ENCODE measurements around the gene ADARB2. TPM values are rescaled to one million over a fixed set of nuclear protein-coding genes. Genes with fewer than 3 reads are reported as not detected.
A peak's percentile ranks its signal among the peaks of the same experiment; 100 is the strongest.

Gene ADARB2
- total RNA-seq, 1 donor from 2014 or later: 0.08 TPM

DNA sequence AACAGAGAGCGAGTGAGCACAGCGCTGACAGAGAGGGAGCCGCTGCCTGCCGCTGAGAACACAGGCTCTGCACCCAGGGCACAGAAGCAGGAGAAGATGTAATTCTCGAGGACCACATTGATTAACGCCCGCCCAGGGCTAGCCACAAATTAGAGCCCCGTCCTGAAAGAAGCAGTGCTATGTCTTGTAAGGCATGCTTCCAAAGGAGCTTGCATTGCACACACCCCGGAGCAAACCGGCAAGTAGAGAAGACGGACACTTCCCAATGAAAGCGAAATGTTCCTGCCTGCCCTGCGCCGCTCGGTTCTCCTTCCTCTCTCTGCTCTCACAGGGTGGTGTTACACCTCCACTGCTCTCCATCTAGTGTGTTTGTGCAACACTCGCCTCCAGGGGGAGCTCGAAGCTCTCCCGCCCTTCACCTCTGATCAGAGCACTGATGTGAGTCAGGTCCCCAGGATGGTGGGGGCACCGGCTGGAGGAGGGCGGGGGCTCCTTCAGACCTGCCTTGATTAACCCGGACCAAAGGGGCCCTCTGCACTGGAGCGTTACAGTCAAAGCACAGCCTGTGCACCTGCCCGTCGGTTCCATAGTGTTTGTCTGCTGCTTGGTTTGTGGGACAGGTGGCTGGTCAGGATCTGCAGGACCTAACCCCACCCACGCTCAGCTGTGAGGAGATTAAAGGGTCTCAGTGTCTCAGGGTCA lies 316.5 kb downstream of the ADARB2 start:
- DNase-seq (ENCODE audit: low read depth): peak; percentile 4
- Histone ChIP-seq H3K27me3 (ENCODE audit: control insufficient read depth, insufficient read depth, low read length) (peaks cover 4% of the 10 kb centered on the region), H3K36me3 (ENCODE audit: control insufficient read depth, insufficient read depth, low read length) (no peaks in the 10 kb centered on the region), H3K4me3 (ENCODE audit: low read depth, low read length) (no peak overlapping the region)
- peak; percentile 78 for TF ChIP-seq CTCF (IDR thresholded peaks at IDR 0.05; ENCODE audit: insufficient read depth, low read length, poor library complexity, severe bottlenecking)

- Histone ChIP-seq H3K4me3 (ENCODE audit: low read depth, low read length) (no peak overlapping the region), H3K27me3 (ENCODE audit: control insufficient read depth, insufficient read depth, low read length) (peaks cover 4% of the 10 kb centered on the region), H3K36me3 (ENCODE audit: control insufficient read depth, insufficient read depth, low read length) (no peaks in the 10 kb centered on the region)
- TF ChIP-seq CTCF (IDR thresholded peaks at IDR 0.05; ENCODE audit: insufficient read depth, low read length, poor library complexity, severe bottlenecking): no peak
- no peak for DNase-seq (ENCODE audit: low read depth)
These were observed 317.3 kb downstream of the ADARB2 start for GRCh38 chr10:1419796-1420610.

DNA sequence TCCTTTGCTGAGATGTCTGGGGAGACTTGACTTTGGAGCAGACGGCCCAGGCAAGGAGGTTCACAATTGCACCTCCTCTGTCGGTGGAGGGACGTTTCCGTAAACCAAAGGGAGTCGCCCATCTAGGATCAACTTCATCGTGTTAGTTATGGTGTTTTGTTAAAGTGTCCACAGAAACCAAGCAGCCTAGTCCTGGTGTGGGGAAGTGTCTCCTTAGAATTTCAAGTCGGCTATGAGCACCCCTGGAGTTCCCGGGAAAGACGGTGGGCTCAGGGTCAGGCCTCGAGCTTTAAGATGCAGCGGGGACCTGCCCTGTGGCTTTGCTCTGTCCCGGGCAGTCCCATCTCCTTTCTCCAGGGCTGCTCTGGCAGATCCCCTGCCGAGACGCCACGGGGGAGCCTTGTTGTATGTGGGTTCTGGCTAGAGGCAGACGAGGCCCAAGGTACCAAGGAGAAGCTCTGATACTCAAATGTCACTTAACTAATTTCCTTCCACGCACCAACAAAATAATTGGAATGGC lies 319.2 kb downstream of the ADARB2 start:
- H3K27me3 ChIP-seq (ENCODE audit: control insufficient read depth, insufficient read depth, low read length): peaks cover 4% of the 10 kb centered on the region
- no peak for DNase-seq (ENCODE audit: low read depth)
- no peak for TF ChIP-seq CTCF (IDR thresholded peaks at IDR 0.05; ENCODE audit: insufficient read depth, low read length, poor library complexity, severe bottlenecking)
- no peaks in the 10 kb centered on the region for H3K36me3 ChIP-seq (ENCODE audit: control insufficient read depth, insufficient read depth, low read length)
- H3K4me3 ChIP-seq (ENCODE audit: low read depth, low read length): no peak overlapping the region

- H3K27me3 ChIP-seq (ENCODE audit: control insufficient read depth, insufficient read depth, low read length): peaks cover 4% of the 10 kb centered on the region
- no peaks in the 10 kb centered on the region for H3K36me3 ChIP-seq (ENCODE audit: control insufficient read depth, insufficient read depth, low read length)
- no peak for TF ChIP-seq CTCF (IDR thresholded peaks at IDR 0.05; ENCODE audit: insufficient read depth, low read length, poor library complexity, severe bottlenecking)
- DNase-seq (ENCODE audit: low read depth): no peak
- no peak overlapping the region for H3K4me3 ChIP-seq (ENCODE audit: low read depth, low read length)
These were observed 319.8 kb downstream of the ADARB2 start for GRCh38 chr10:1417574-1417973.

DNA sequence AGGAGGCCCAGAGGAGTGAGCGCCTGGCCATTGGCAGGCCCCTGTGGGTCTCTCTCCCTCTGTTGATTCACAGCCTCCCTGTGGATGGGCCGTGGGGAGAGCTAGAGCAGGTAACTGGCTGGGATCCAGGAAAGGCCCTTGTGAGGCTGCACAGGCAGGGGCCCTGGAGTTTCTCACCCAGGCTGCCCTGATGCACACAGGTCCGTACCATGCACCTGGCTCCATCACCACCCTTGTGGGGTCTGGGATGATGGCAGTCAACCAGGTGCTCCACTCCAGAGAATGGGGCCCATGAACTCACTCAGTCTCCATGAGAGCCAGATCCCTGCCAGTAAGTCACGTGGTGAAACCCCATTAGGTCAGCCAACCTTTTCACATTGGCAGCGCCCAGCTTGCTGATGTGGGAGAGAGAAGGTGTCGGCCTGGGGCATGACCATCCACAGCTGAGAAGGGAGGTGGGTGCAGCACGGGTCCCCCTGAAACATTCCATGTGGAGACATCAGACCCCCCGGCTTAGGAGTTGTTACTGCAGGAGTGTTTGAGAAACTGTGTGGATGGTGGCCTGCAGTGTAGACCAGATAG lies 320.8 kb downstream of the ADARB2 start:
- H3K36me3 ChIP-seq (ENCODE audit: control insufficient read depth, insufficient read depth, low read length): no peaks in the 10 kb centered on the region
- TF ChIP-seq CTCF (IDR thresholded peaks at IDR 0.05; ENCODE audit: insufficient read depth, low read length, poor library complexity, severe bottlenecking): no peak
- DNase-seq (ENCODE audit: low read depth): no peak
- H3K27me3 ChIP-seq (ENCODE audit: control insufficient read depth, insufficient read depth, low read length): peaks cover 4% of the 10 kb centered on the region
- H3K4me3 ChIP-seq (ENCODE audit: low read depth, low read length): no peak overlapping the region

All from kidney epithelial cell (primary cell).